Chondrocyte (in vitro differentiated cells): ENCODE results near the gene PORCN. TPM values are rescaled to one million over a fixed set of nuclear protein-coding genes. Genes with fewer than 3 reads are reported as not detected.
"Not testable (repeated sequence)": the region's sequence is repeated elsewhere in the genome, so short reads cannot be mapped to it uniquely, and the experiment has no call there.

Experiments
- DNase-seq: peaks from one replicate; pipeline ENCODE4 v3.0.0; 2021; ENCODE audit warnings: mixed read lengths, low spot score
- H3K27ac Mint-ChIP-seq: one replicate; pipeline ENCODE4 v1.8.0; 2021; ENCODE audit warnings: mild to moderate bottlenecking, moderate library complexity, mixed read lengths; ENCODE audit not compliant: unreplicated experiment
- H3K27me3 Mint-ChIP-seq: 2 replicates; pipeline ENCODE4 v1.8.0; 2021; ENCODE audit warnings: low read depth, mixed read lengths
- H3K36me3 Mint-ChIP-seq: 2 replicates; pipeline ENCODE4 v1.8.0; 2021; ENCODE audit warnings: low read depth, mixed read lengths
- H3K4me1 Mint-ChIP-seq: 2 replicates; pipeline ENCODE4 v1.8.0; 2021; ENCODE audit warnings: low read depth, mild to moderate bottlenecking, mixed read lengths
- H3K4me3 Mint-ChIP-seq: one replicate; pipeline ENCODE4 v1.8.0; 2021; ENCODE audit warnings: mild to moderate bottlenecking, moderate library complexity, mixed read lengths; ENCODE audit not compliant: unreplicated experiment
- H3K9me3 Mint-ChIP-seq: 2 replicates; pipeline ENCODE4 v1.8.0; 2021; ENCODE audit warnings: low read depth, mixed read lengths
- CTCF ChIP-seq: fragments of 200-600 bp; sonication (generic); IDR thresholded peaks from 2 replicates; pipeline ENCODE4 v1.5.0; 2021; ENCODE audit warnings: antibody characterized with exemption, mild to moderate bottlenecking, moderate library complexity
- total RNA-seq: library from RNA; stranded (reverse); gene quantifications from 3 replicates; pipeline ENCODE4 v1.2.1, GENCODE V29; 2021

The PORCN gene
- total RNA-seq, 1 donor from 2014 or later = 12.5 TPM

DNA sequence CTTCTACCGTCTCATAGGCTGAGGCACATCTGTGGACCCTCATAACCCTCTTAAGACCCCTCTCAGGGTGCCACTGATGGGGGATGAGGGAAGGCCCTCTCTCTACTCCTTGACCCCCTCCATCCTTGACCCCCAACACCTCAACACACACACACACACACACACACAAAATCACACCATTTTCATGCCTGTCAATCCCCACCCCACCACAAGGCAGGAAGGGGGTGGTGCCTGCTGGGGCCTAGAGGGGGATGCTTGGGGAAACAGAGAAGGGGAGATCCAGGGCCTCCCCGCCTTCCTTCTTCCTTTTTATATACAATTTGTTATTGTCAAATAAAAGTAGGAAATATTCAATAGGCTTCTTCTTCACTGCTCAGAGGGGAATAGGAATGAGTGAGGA lies 11.7 kb downstream of the PORCN start:
- Mint-ChIP-seq H3K27me3 (no peaks in the 10 kb centered on the region), H3K27ac (no peak overlapping the region), H3K4me3 (peak overlapping the region; percentile 78), H3K9me3 (peaks cover 7% of the 10 kb centered on the region), H3K36me3 (peaks cover 2% of the 10 kb centered on the region), H3K4me1 (peaks cover 9% of the 10 kb centered on the region)
- no peak for TF ChIP-seq CTCF
- no peak for DNase-seq

DNA sequence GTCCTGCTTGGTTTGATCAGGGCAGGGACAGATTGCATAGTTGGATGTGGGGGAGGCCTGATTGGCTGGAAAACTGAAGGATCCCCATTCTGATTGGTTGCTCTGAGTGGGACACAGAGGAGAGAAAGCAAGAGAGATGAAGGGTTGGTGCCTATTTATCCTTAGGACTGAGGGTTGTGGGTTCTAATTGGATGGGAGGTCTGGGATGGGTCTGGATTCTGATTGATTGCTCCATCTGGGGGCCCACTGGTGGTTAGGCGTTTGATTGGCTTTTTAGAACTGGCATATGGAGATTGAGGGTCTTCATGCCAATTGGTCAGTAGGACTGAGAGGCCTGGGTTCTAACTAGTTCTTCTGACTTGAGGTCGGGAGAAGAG lies 12.2 kb downstream of the PORCN start:
- Mint-ChIP-seq H3K36me3 (peaks cover 2% of the 10 kb centered on the region), H3K27me3 (no peaks in the 10 kb centered on the region), H3K27ac (peak overlapping the region; percentile 75), H3K9me3 (peaks cover 7% of the 10 kb centered on the region), H3K4me3 (peak overlapping the region; percentile 78), H3K4me1 (peaks cover 9% of the 10 kb centered on the region)
- no peak for TF ChIP-seq CTCF
- no peak for DNase-seq

DNA sequence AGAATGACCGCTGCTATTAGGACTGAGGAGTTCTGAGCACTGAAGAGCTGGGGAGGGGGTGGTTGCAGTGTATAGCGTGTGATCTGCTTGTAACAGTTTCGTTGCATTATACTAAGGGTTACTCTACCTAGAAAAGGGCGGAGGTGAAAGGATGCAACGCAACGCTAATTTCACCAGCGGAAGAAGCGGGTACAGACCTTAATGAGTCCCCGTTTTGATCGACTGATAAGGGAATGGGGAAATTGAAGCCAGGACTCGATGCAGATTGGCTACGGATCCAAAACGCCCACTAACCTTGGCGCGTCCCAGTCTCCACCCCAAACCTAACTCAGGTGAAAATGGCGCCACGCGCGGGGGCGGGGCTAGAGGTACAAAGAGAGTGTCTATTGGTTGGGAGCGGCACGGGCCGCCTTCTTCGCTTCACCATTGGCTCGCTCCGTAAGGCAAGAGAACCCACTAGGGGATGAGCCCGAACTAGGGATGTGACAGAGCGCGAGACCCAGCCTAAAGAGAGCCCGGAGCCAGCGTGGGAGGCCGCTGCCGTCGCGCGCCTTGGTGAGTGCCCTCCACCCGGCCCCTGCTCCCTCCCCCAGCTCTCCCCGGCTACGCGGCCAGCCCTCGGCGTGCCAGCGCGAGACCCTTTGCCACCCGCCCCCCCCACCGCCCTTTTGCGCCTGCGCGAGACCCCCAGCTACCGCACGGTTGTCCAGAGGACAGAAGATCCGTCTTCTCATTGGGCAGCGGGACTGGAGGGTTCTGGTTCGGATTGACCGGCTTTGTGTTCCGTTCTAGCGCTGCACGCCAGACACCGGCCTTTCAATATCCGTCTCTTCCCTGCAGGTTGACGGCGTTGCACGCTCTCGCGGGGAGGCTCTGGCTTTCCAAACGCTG lies 12.8 kb downstream of the PORCN start, which contains the start of gene EBP:
EBP (plus strand) TSS at position 456 of the 891 bp plus-strand sequence. CDS start 1,964 bp downstream, outside the sequence.
- peaks cover 3% of the 10 kb centered on the region for H3K9me3 Mint-ChIP-seq

GRCh38 chrX:48522291-48522690 lies 13.5 kb downstream of the PORCN start:
- Mint-ChIP-seq H3K9me3 (peaks cover 3% of the 10 kb centered on the region), H3K4me3 (peak overlapping the region; percentile 78), H3K36me3 (no peaks in the 10 kb centered on the region), H3K27me3 (no peaks in the 10 kb centered on the region), H3K27ac (peak overlapping the region; percentile 75), H3K4me1 (peaks cover 9% of the 10 kb centered on the region)
- no peak for TF ChIP-seq CTCF
- DNase-seq = no peak

More for the DNA sequence above, 12.8 kb downstream of the PORCN start, which contains the start of gene EBP:
- Mint-ChIP-seq H3K27ac (peak within 1 kb of the TSS; percentile 75), H3K4me1 (peaks cover 9% of the 10 kb centered on the region), H3K36me3 (no peaks in the 10 kb centered on the region), H3K27me3 (no peaks in the 10 kb centered on the region), H3K4me3 (peak within 1 kb of the TSS; percentile 78)
- no peak for DNase-seq
- TF ChIP-seq CTCF = no peak

DNA sequence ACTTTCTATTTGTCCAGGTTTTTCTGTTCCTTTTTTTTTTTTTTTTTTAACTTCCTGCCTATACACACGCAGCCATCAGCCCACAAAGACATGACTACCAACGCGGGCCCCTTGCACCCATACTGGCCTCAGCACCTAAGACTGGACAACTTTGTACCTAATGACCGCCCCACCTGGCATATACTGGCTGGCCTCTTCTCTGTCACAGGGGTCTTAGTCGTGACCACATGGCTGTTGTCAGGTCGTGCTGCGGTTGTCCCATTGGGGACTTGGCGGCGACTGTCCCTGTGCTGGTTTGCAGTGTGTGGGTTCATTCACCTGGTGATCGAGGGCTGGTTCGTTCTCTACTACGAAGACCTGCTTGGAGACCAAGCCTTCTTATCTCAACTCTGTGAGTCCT lies 14.9 kb downstream of the PORCN start:
- no peak for TF ChIP-seq CTCF
- Mint-ChIP-seq H3K4me1 (peaks cover 9% of the 10 kb centered on the region), H3K4me3 (no peak overlapping the region), H3K36me3 (peaks cover 6% of the 10 kb centered on the region), H3K27ac (no peak overlapping the region), H3K9me3 (peaks cover 3% of the 10 kb centered on the region), H3K27me3 (no peaks in the 10 kb centered on the region)
- no peak for DNase-seq

GRCh38 chrX:48525853-48526252 lies 17.1 kb downstream of the PORCN start:
- not testable (repeated sequence) for H3K4me3 Mint-ChIP-seq, H3K9me3 Mint-ChIP-seq

More at GRCh38 chrX:48525853-48526252, 17.1 kb downstream of the PORCN start:
- not testable (repeated sequence) for H3K27ac Mint-ChIP-seq, H3K27me3 Mint-ChIP-seq, H3K4me1 Mint-ChIP-seq, DNase-seq, H3K36me3 Mint-ChIP-seq
